Lower leg skin (tissue), 4 donors: Measurements from ENCODE around the gene ZNF611. TPM values are rescaled to one million over a fixed set of nuclear protein-coding genes. Genes with fewer than 3 reads are reported as not detected.
"Not testable (repeated sequence)": the region's sequence is repeated elsewhere in the genome, so short reads cannot be mapped to it uniquely, and the experiment has no call there.

Experiments used
- DNase-seq, 2 donors: peaks; one replicate each; pipeline ENCODE4 v3.0.0-alpha.2; 2019; ENCODE audit warnings: low spot score in 2 of 2
- H3K4me3 ChIP-seq: fragments of 200-600 bp; sonication (generic); 2 replicates; pipeline ENCODE4 v1.5.1; 2017; ENCODE audit warnings: mild to moderate bottlenecking, low read depth; ENCODE audit not compliant: poor library complexity, severe bottlenecking
- CTCF ChIP-seq, 3 donors: fragments of 450-650 bp; IDR thresholded peaks; one replicate each; pipeline ENCODE4 v1.5.1; 2016; ENCODE audit warnings: antibody characterized with exemption in 3 of 3, mild to moderate bottlenecking in 3 of 3, moderate library complexity in 2 of 3
- POLR2A ChIP-seq, 2 donors: fragments of 450-650 bp; IDR thresholded peaks; one replicate each; pipeline ENCODE4 v1.6.1; 2016 to 2017; ENCODE audit warnings: antibody characterized with exemption in 2 of 2, mild to moderate bottlenecking in 1 of 2, moderate library complexity in 1 of 2
- WGBS, 2 donors: methylation state at CpG; one replicate each; pipeline ENCODE4 v1.1.5; 2018; 5-methylcytosine and 5-hydroxymethylcytosine counted together
- intact Hi-C: fragments of 100-400 bp; cut with DNase I; formaldehyde crosslinking; loops from one replicate; pipeline ENCODE4 v1.15.0; 2023; ENCODE audit warnings: low total_unique reads
- total RNA-seq, 4 donors: library from RNA; depleted of rRNA; stranded (reverse); fragments of >200 nt; gene quantifications; one replicate each; pipeline ENCODE4 v1.1.0, GENCODE V29; 2016

ZNF611 gene
- total RNA-seq, 4 donors from 2014 or later = 7.8 to 13.5 (median 10.2) TPM

- no peak for DNase-seq
- TF ChIP-seq CTCF (IDR thresholded peaks at IDR 0.05) = no peak
- TF ChIP-seq POLR2A (IDR thresholded peaks at IDR 0.05) = no peak
- no peak overlapping the region for H3K4me3 ChIP-seq
- WGBS, 2 donors = 85 to 92% methylated on average over 1 of the region's 1 CpG
- intact Hi-C loops = no loop called here
These were observed 18.3 kb downstream of the ZNF611 start for GRCh38 chr19:52716522-52716921.

DNA sequence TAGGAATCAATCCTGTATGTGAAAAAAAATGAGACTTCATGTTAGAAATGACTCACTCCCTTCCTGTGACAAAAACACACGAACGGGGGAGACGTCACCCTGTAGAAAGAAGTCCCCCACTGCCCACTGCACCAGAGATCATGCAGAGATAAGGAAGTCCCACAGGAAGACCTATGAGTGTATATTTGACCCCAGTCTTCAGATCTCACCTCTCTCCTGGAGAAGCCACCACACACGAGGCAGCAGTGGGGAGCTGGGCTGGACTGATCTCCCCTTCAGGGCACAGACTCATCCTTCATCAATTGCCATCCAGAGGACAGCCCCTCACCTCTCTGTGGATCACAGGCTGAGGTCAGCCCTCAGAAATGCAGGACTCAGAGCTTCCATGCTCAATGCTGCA is 18.9 kb downstream of the ZNF611 start:
- intact Hi-C loops, H3K4me3 ChIP-seq, DNase-seq: not testable (repeated sequence)
- WGBS, 2 donors = 38 to 48% methylated on average over 4 of the region's 4 CpGs

DNA sequence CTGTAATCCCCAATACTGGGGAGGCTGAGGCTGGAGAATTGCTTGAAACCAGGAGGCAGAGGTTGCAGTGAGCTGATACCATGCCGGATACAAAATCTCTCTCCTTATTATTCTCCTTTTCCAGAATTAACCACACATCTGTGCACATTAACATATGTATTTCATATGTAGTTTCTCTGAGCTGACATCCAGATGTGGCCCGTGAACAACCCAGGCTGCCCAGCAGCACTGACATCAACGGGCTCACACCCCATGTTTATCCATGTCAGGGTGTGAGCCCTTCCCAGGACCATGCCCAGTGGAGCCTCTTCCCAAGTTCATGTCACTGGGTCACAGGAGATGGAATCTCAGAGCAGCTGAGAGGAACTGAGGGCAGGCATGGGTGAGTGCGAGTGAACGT is 19.5 kb downstream of the ZNF611 start:
- DNase-seq, intact Hi-C loops, H3K4me3 ChIP-seq: not testable (repeated sequence)
- WGBS, 2 donors = 69 to 77% methylated on average over 5 of the region's 5 CpGs

GRCh38 chr19:52713051-52713450 is 21.8 kb downstream of the ZNF611 start:
- intact Hi-C loops, DNase-seq, H3K4me3 ChIP-seq: not testable (repeated sequence)
- 98 to 100% methylated on average over 2 of the region's 2 CpGs for WGBS, 2 donors

GRCh38 chr19:52711661-52712060 is 23.2 kb downstream of the ZNF611 start:
- intact Hi-C loops, DNase-seq, H3K4me3 ChIP-seq: not testable (repeated sequence)
- WGBS, 2 donors = 97 to 100% methylated on average over 3 of the region's 3 CpGs

DNA sequence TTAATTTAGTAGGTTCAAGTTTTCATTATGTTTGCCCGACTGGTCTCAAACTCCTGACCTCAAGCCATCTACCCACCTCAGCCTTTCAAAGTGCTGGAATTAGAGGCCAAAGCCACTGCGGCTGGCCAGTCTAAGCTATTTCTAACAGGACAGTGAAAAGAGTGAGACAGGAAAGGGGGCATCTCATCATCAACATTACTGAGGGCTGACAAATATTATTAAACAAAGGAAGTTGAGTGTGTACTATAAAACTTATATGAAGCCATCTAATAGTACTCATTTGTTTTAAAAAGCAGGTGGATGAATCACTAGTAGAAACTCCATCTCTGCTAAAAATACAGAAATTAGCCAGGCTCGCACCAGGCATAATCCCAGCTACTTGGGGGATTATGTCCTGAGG is 24.3 kb downstream of the ZNF611 start:
- no peak for DNase-seq
- WGBS, 2 donors = 91 to 93% methylated on average over 3 of the region's 3 CpGs
- intact Hi-C loops = no loop called here
- TF ChIP-seq CTCF (IDR thresholded peaks at IDR 0.05) = no peak
- TF ChIP-seq POLR2A (IDR thresholded peaks at IDR 0.05) = no peak
- H3K4me3 ChIP-seq = no peak overlapping the region

- DNase-seq, H3K4me3 ChIP-seq, intact Hi-C loops: not testable (repeated sequence)
- 96 to 97% methylated on average over 3 of the region's 3 CpGs for WGBS, 2 donors
These were observed 29.2 kb downstream of the ZNF611 start for GRCh38 chr19:52705615-52706014.

GRCh38 chr19:52703917-52704316 is 30.9 kb downstream of the ZNF611 start:
- DNase-seq = no peak
- TF ChIP-seq POLR2A (IDR thresholded peaks at IDR 0.05) = no peak
- no peak for TF ChIP-seq CTCF (IDR thresholded peaks at IDR 0.05)
- no peak overlapping the region for H3K4me3 ChIP-seq
- intact Hi-C loops = no loop called here
- WGBS, 2 donors = 91% methylated on average over 4 of the region's 4 CpGs

- WGBS, 2 donors = 77 to 83% methylated on average over 7 of the region's 7 CpGs
- intact Hi-C loops = no loop called here
- no peak for DNase-seq
- TF ChIP-seq CTCF (IDR thresholded peaks at IDR 0.05) (no peak), POLR2A (IDR thresholded peaks at IDR 0.05) (no peak)
- H3K4me3 ChIP-seq = no peak overlapping the region
These were observed 34.2 kb downstream of the ZNF611 start for GRCh38 chr19:52700673-52701072.

DNA sequence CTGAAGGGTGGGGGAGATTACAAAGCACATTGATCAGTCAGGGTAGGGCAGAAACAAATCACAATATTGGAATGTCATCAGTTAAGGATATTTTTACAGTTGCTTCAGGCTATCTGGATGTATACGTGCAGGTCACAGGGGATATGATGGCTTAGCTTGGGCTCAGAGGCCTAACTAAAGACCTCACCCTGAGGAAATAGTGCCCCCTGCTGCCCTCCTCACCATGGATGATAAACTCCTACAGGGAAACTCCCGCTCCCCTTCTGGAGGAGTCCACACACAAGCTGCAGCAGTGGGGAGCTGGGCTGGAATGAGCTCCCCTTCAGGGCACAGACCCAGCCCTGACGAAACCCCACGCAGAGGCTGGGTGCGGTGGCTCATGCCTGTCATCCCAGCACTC is 35.3 kb downstream of the ZNF611 start:
- DNase-seq, H3K4me3 ChIP-seq, intact Hi-C loops: not testable (repeated sequence)
- 43 to 54% methylated on average over 4 to 5 of the region's 5 CpGs for WGBS, 2 donors
